ENCODE data around the gene HNRNPLL. TPM values are rescaled to one million over a fixed set of nuclear protein-coding genes. Genes with fewer than 3 reads are reported as not detected.

The HNRNPLL gene
- polyA plus RNA-seq, 1 of the 3 experiments (the other 2 are of a cell fraction), result 24.4 TPM

GRCh38 chr2:38556006-38556801 lies 46.5 kb downstream of the HNRNPLL start:
- CTCF ChIA-PET, result interaction anchor here (0.7 to 6.2 kb wide), 13 partner anchors 8 to 241 kb away, joined by 3 to 40 read pairs (median 4); no protein-coding TSS in a partner anchor
- WGBS (ENCODE audit: low lambda C conversion rate), result 95% methylated on average over 6 of the region's 6 CpGs
- H3F3A ChIP-seq (replicated peaks; ENCODE audit: insufficient read depth), result peaks cover 2% of the 10 kb centered on the region

More at GRCh38 chr2:38556006-38556801, 46.5 kb downstream of the HNRNPLL start:
- Histone ChIP-seq H3K4me1 (ENCODE audit: control insufficient read depth in 1 of 2, insufficient read depth in 2 of 2, low read depth in 1 of 2, low read length in 1 of 2) (peaks cover 0 to 2% of the 10 kb centered on the region in 2 experiments; a peak in 1 of 4 replicates), H2AFZ (ENCODE audit: low read depth) (no peak overlapping the region), H3K9me2 (no peaks in the 10 kb centered on the region), H3K9ac (no peak overlapping the region), H4K20me1 (ENCODE audit: insufficient read depth) (no peaks in the 10 kb centered on the region), H3K27me3 (ENCODE audit: insufficient read depth) (no peaks in the 10 kb centered on the region), H3K79me2 (ENCODE audit: insufficient read depth) (no peaks in the 10 kb centered on the region), H3K9me3 (no peaks in the 10 kb centered on the region), H3K36me3 (replicated peaks in 1 of 2; ENCODE audit: control insufficient read depth in 1 of 2, insufficient read depth in 2 of 2, low read length in 1 of 2) (peaks cover 32 to 41% of the 10 kb centered on the region in 2 experiments), H3K4me3 (ENCODE audit: low read depth in 2 of 2, low read length in 1 of 2) (no peak overlapping the region), H3K4me2 (no peak overlapping the region), H3K27ac (ENCODE audit: low read depth in 2 of 2, low read length in 1 of 2) (no peak overlapping the region)
- POLR2A ChIA-PET, result interaction anchor here (0.9 to 1.9 kb wide), 3 partner anchors 12 to 195 kb away, joined by 3 to 4 read pairs (median 3); partner anchors contain the start of gene SRSF7
- TF ChIP-seq GATA2 (CRISPR knock-in tag; IDR thresholded peaks at IDR 0.05), result no peak
- TF ChIP-seq TAF1 (IDR thresholded peaks at IDR 0.05; ENCODE audit: borderline replicate concordance, low read depth, low read length), result no peak
- no peak for TF ChIP-seq ZBTB33 (IDR thresholded peaks at IDR 0.05; ENCODE audit: borderline replicate concordance, low read depth)
- no peak for TF ChIP-seq NRF1 (IDR thresholded peaks at IDR 0.05; ENCODE audit: low read depth, low read length)
- TF ChIP-seq IRF3 (IDR thresholded peaks at IDR 0.05; ENCODE audit: low read depth, low read length), result no peak
- no peak for TF ChIP-seq PBX3 (IDR thresholded peaks at IDR 0.05)
- TF ChIP-seq TEAD4 (IDR thresholded peaks at IDR 0.05; ENCODE audit: borderline replicate concordance, insufficient read depth), result no peak
- no peak for TF ChIP-seq FOXM1 (IDR thresholded peaks at IDR 0.05; ENCODE audit: low read depth)
- TF ChIP-seq YY1 (IDR thresholded peaks at IDR 0.05; ENCODE audit: low read depth), result no peak
- no peak for TF ChIP-seq POLR2AphosphoS5 (IDR thresholded peaks at IDR 0.05; ENCODE audit: low read depth, low read length)
- TF ChIP-seq ELF1 (IDR thresholded peaks at IDR 0.05), result no peak
- no peak for TF ChIP-seq RAD21 (IDR thresholded peaks at IDR 0.05; ENCODE audit: low read length)
- no peak for TF ChIP-seq RXRA (IDR thresholded peaks at IDR 0.05; ENCODE audit: borderline replicate concordance, low read depth)
- no peak for TF ChIP-seq MEF2A (IDR thresholded peaks at IDR 0.05; ENCODE audit: borderline replicate concordance, low read depth)
- TF ChIP-seq USF2 (IDR thresholded peaks at IDR 0.05; ENCODE audit: borderline replicate concordance, low read depth, low read length), result no peak
- no peak for TF ChIP-seq JUND (IDR thresholded peaks at IDR 0.05)
- DNase-seq, result no peak

Measured in SK-N-SH (cell line).